Vagina (tissue), 2 donors: ENCODE measurements around the gene LLGL1.

Experiments used
- CTCF ChIP-seq, 3 experiments: fragments of 450-650 bp in 2 of 3; fragments of 200-600 bp in 1 of 3; sonication (generic) in 1 of 3; IDR thresholded peaks; one replicate each; pipeline ENCODE4 v1.5.1; 2017 to 2019; ENCODE audit warnings: antibody characterized with exemption in 3 of 3, mild to moderate bottlenecking in 2 of 3, moderate library complexity in 2 of 3
- POLR2A ChIP-seq, 2 donors: fragments of 450-650 bp; IDR thresholded peaks; one replicate each; pipeline ENCODE4 v1.6.1; 2017; ENCODE audit warnings: antibody characterized with exemption in 2 of 2, mild to moderate bottlenecking in 2 of 2, moderate library complexity in 2 of 2
- POLR2AphosphoS5 ChIP-seq, 2 donors: sonication (generic); formaldehyde crosslinking; IDR thresholded peaks; one replicate each; pipeline ENCODE4 v1.9.0; 2017; ENCODE audit warnings: antibody characterized with exemption in 2 of 2, mild to moderate bottlenecking in 2 of 2, low read depth in 1 of 2; ENCODE audit not compliant: insufficient read depth in 1 of 2

GRCh38 chr17:18253947-18254821 lies 28.7 kb downstream of the LLGL1 start:
- no peak for TF ChIP-seq POLR2A (IDR thresholded peaks at IDR 0.05)
- TF ChIP-seq CTCF (IDR thresholded peaks at IDR 0.05), result no peak
- TF ChIP-seq POLR2AphosphoS5 (IDR thresholded peaks at IDR 0.05; ENCODE audit: insufficient read depth in 1 of 2, low read depth in 1 of 2), result no peak
